GM21423 (cell line): Measurements from ENCODE around the gene STEAP3.
"Not testable (repeated sequence)": the region's sequence is repeated elsewhere in the genome, so short reads cannot be mapped to it uniquely, and the experiment has no call there.

ENCODE experiments used
- ATAC-seq: cut with Tn5 transposase; IDR thresholded peaks from one replicate; pipeline ENCODE4 v1.9.1; 2021; ENCODE audit warnings: mild to moderate bottlenecking, moderate library complexity; ENCODE audit not compliant: unreplicated experiment

STEAP3 gene

GRCh38 chr2:119260646-119261492 is 37.2 kb downstream of the STEAP3 start:
- ATAC-seq: no peak

- no peak for ATAC-seq
Observed at GRCh38 chr2:119261493-119262225, 38.0 kb downstream of the STEAP3 start.

GRCh38 chr2:119263025-119263424 is 39.4 kb downstream of the STEAP3 start:
- no peak for ATAC-seq

GRCh38 chr2:119263656-119264055 is 40.0 kb downstream of the STEAP3 start:
- ATAC-seq: no peak

- peak; percentile 91 for ATAC-seq
Observed at GRCh38 chr2:119264781-119265692, 41.4 kb downstream of the STEAP3 start.

- no peak for ATAC-seq
Observed at GRCh38 chr2:119265693-119266066, 42.0 kb downstream of the STEAP3 start.

- no peak for ATAC-seq
Observed at GRCh38 chr2:119266091-119266589, 42.5 kb downstream of the STEAP3 start.

GRCh38 chr2:119267604-119268003 is 44.0 kb downstream of the STEAP3 start:
- no peak for ATAC-seq

- no peak for ATAC-seq
Observed at GRCh38 chr2:119276864-119277263, 53.2 kb downstream of the STEAP3 start.

GRCh38 chr2:119278385-119278784 is 54.8 kb downstream of the STEAP3 start:
- ATAC-seq: not testable (repeated sequence)

GRCh38 chr2:119278946-119279345 is 55.3 kb downstream of the STEAP3 start:
- ATAC-seq: no peak

GRCh38 chr2:119279666-119280065 is 56.0 kb downstream of the STEAP3 start:
- no peak for ATAC-seq

- no peak for ATAC-seq
Observed at GRCh38 chr2:119280680-119281079, 57.0 kb downstream of the STEAP3 start.

GRCh38 chr2:119282146-119282995 is 58.7 kb downstream of the STEAP3 start:
- ATAC-seq: no peak

GRCh38 chr2:119282996-119283511 is 59.4 kb downstream of the STEAP3 start:
- no peak for ATAC-seq

- no peak for ATAC-seq
Observed at GRCh38 chr2:119283873-119284331, 60.3 kb downstream of the STEAP3 start.

- ATAC-seq: no peak
Observed at GRCh38 chr2:119286661-119287060, 63.0 kb downstream of the STEAP3 start.

GRCh38 chr2:119288576-119288975 is 64.9 kb downstream of the STEAP3 start:
- ATAC-seq: no peak

- ATAC-seq: no peak
Observed at GRCh38 chr2:119289093-119289492, 65.5 kb downstream of the STEAP3 start.

GRCh38 chr2:119289642-119290041 is 66.0 kb downstream of the STEAP3 start:
- no peak for ATAC-seq
